Fibroblast of the conjunctiva (primary cell): ENCODE measurements around the gene SPATA20.

Source experiments
- DNase-seq: peaks from one replicate; pipeline ENCODE4 v3.0.0-alpha.2; 2010; ENCODE audit warnings: low read depth

Gene SPATA20

DNA sequence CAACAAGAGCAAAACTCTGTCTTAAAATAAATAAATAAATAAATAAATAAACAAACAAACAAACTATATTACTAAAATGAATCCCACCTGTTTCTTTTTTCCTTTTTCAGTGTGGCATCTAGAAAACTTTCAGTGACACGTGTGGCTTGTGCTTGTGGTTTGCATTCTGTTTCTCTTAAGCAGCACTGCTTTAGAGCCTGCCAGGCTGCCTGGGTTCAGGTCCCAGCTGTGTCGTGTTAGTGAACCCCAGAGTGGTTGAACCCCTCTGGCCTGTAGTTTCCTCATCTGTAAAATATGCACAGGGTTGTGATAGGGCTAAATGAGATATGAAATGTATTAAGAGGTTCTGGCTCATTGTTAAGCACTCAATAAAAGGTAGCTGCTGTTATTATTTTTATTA lies 26.5 kb upstream of the SPATA20 start:
- no peak for DNase-seq

DNA sequence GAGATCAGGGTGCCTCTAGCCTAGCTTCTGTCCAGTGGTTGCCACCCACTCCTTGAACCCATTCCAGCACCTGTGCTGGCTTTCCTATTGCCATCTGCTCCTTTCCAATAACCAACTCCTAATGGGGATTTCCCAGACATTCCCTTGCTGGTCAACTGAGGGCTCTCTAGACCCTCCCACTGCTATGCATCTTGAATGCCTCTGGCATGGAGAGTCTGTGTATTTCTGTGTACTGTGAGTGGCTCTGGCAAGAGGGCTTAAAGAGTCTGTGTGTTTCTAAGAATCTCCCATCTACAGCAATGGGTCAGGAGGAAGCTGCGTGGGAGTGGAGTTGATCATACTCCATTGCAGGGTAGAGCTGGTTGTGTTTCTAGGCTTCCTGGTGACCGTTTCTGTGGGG lies 25.5 kb upstream of the SPATA20 start:
- DNase-seq, result no peak

DNA sequence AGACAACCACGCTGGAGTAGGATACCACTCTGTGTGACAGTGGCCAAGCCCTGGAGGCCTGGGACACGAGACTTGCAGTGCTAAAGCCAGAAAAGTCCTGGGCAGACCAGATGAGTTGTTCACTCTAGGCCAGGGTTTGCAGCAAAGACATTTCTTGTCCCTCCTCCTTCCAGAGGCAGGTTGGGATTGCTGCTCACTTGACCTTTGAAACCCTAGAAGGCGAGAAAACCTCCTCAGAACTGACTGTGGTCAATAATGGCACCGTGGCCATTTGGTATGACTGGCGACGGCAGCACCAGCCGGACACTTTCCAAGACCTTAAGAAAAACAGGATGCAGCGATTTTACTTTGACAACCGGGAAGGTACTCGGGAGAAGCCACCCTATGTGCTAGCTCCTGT lies 24.2 kb upstream of the SPATA20 start:
- DNase-seq, result no peak

DNA sequence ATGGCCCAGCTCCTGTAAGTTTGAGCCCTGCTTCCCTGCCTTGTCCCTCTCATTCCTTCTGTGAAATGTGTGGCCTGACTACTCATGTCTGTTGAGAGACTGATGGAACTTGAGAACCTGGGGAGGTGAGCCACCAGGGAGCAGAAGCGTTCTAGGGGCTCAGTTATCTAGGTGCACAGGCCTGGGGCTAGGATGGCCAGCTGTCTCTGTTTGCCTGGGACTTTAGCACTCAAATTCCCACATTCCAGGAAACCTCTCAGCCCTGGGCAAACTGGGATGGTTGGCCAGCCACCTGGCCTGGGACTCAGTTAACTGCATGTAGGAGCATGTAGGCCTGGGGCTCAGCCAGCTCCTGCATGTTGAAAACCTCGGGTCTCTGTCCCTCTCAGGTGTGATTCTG lies 23.8 kb upstream of the SPATA20 start:
- DNase-seq, result no peak

DNA sequence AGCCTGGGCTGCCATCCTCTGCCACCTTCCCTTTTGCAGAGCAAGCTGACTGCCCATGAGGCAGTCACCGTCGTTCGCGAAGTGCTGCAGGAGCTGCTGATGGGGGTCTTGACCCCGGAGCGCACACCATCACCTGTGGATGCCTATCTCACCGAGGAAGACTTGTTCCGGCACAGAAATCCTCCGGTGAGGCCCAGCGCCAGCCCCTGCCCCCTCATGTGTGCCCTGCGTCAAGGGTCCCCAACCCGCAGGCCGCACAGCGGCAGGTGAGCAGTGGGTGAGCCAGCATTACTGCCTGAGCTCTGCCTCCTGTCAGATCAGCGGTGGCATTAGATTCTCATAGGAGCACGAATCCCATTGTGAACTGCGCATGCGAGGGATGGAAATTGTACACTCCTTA lies 22.1 kb upstream of the SPATA20 start:
- DNase-seq, result no peak

DNA sequence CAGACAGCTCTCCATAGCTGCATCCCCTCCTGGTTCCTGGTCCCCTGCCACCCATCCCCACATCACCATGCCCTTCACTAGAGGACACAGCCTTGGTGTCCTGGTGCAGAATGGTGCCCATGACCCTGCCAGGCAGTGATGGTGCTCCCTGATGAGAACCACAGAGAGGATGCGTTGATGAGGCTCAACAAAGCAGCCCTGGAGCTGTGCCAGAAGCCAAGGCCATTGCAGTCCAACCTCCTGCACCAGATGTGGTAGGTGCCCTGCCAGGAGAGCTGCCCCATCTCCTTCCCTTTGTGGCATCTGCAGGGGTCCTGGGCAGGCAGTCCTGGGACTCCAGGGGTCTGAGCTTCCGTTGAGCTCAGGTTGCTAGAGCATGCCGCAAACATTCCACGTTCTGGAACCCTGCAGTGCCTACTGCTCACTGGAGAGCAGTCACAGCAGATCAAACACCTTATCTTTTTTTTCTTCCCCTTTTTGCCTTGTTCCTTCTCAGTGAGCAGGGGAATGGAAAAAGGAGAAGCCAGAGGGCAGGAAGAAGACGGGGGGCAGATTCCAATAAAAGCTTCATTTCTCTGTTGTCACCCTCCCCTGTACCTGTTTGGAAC lies 19.7 kb upstream of the SPATA20 start:
- DNase-seq, result no peak

DNA sequence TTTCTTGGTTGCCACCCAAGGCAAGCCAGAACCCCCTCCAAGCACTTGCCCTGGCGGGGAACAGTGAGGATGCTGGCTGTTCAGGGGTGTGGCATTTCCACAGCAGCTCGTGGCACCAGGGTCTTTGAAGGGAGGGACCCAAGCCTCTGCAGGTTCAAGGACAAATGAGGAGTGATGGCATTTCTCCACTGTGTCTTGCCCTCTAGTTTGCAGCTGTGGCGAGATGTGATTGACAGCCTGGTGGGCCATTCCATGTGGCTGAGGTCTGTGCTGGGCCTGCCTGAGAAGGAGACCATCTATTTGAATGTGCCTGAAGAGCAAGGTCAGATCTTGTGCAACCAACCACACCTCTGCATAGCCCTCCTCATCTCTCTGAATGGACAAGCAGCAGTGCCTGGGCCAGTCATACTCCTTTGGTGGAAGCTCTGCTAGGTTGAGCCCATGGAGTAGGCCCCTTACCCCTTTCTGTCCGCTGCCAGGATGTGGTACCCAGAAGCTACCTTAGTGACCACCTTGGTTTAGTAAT lies 19.0 kb upstream of the SPATA20 start:
- no peak for DNase-seq

DNA sequence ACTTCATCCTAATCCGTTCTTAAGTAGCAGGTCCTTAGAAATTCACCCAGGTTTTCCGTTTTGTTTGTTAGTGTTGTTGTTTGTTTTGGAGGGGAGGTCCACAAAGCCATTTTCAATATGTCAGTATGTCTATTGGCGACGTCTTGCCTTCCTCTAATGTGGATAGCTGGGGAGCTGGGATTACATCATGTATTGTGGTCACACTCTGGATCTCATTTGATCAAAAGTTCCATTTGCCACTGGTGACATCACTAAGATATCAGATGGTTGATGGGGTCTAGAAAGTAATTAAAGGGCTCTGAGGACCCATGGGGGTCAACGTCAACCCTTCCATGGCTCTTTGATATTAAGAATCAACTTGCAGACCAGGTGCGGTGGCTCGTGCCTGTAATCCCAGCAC lies 17.1 kb upstream of the SPATA20 start:
- no peak for DNase-seq

DNA sequence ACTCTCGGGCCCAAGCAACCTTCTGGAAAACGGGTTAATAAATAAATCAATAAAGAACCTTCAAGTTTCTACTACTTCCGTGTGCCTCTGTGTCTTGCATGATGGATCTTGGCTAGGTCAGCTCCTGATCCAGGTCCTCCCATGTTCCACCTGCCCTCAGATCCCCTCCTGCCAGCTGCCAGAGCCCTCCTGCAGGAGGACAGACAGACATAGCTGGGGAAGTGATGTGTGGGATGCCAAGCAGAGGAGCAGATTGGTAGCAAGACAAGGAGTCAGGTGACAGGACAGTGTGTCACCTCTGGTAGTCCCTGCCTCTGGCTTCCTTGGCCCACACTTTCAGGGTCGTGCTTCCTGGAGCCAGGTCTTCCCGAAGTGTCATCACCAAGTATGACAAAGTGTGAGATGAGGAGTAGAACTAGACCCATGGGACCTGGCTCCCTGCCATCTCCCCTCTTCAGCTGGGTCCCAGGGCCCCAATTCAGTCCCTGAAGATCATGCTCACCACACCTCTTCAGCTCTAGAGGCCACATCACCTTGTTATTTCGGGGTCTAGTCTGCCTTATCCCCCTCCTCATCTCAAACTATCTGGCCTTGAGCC lies 15.4 kb upstream of the SPATA20 start:
- DNase-seq, result no peak

DNA sequence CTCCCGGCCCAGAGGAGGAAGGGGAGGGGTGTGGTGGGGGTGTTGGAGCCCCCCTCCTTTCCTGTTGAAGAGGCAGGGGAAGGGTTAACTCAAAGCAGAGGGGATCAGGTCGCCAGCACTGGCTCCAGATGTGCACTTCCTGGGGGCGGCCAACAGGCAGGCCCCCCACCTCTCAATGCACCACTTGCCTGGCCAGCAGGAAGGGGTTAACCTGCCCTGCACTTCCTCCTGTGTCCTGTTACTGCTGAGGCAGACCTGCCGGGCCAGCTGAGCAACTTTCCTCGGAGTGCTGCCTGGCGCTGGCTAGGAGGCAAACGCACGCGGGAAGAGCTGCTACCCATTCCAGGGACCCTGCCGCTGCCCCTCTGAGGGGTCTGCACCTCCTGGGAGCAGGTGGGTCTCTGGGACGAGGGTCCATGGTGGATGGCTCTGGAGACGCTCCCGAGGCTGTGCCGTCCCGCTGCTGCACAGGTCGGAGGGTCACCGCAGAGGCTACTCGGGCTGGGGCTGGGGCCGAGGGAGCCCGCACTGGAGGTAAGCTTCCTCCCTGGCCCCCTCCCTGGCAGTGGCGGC lies 14.4 kb upstream of the SPATA20 start, which contains the start of gene EPN3:
TSS of gene EPN3 (plus strand) at position 284 of the 573 bp plus-strand sequence. CDS start 3,822 bp downstream, outside the sequence.
- no peak for DNase-seq

DNA sequence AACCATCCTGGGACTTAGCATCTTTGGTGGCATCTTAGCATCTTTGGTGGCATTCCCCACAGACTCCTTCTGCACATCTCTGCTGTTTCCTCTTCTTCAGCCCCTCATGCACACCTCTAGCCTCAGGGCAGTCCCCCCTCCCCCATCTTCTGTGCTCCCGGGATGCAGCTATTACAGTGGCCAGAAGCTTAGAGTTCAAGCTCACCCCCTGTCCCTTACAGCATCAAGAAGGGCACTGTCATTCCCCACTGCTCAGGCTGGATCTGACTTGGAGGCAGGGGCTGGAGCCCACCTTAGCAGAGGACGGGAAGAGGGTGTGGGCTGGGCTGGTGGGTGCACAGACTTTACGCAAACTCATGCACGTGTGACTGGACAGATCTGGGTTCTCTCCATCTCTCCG lies 13.8 kb upstream of the SPATA20 start:
- DNase-seq, result no peak

DNA sequence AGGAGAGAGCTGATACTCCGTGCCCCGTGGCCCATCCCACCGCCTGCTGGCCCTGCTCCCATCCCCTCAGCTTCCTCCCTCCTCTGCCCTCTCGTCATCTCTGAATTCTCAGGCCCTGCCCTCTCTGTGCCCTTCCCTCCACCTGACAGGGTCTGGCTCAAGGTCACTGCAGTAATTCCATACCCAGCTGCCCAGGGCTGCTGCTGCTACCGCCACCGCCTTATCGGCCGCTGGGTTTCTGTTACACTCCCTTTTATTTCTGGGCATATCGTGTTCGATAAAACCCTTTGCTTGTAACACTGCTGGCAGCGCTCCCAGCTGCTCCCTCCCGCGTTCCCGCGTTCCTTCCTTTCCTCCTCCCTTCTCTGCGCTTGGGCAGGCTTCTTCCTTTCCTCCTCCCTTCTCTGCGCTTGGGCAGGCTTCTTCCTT lies 13.2 kb upstream of the SPATA20 start:
- DNase-seq, result no peak

DNA sequence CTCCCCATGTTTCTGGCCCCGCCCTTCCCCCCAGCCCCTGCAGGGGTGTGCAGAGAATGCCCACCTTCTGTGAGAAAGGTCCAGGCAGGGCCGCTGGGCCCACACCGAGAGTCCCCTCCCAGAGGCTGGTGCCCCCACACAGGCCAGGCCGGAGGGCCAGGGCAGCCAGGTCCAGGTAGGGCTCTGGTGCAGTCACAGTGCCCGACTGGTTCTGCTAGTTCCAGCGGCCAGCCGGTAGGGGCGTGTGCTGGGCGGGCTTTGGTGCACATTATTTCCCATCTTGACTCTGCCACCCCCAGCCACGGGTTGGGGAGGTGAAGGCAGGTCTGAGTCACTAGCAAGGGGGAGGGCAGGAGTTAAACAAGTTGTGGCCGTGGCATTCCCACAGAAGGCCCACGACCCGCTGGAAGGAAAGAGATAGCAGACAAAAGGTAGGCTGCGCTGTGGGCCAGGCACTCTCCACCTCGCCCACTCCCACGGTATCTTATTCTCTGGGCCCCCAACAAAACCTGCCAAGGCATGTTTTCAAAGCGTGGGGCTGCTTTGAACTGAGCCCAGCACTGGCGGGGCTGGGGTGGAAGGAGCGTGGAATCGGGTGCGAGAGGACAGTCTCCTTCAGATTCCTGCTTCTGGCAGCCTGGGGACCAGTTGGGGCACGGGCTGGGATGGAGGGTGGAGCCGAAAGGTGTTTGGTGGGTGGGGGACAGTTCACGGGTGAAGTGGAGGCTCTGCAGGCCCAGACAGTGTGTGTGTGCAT lies 12.6 kb upstream of the SPATA20 start:
- DNase-seq, result no peak

DNA sequence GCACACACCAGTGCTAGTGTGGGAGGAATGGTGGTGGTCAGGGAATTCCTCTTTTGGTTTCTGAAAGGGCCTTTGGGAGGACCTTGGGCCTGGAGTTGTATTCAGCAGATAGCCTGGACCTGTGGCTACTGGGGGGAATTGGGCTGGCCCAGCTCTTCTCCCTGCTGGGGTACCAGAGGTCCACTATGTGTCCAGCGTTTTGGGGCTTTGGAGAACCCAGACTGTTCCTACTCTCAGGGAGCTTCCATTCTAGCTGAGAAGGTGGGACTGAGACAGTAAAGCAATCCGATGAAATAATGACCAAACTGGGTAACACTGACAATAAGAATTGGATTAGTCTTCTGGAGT lies 12.0 kb upstream of the SPATA20 start:
- no peak for DNase-seq

DNA sequence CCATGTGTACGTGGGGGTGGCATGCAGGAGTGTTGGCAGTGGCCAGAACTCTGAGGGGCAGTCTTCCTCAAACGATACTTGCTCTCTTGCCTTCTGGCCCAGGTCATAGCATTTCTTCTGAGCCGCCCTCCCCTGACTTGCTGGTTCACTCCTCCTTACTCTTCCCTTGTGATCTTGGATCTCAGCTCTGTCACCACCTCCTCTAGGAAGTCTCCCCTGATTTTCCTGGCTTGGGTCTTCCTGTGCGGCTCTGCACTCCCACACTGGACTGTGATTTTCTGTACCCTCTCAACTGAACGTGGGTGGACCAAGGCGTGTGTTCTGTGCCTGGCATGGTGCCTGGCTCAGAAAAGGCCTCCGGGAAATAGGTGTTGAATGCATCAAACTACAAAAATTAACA lies 11.6 kb upstream of the SPATA20 start:
- no peak for DNase-seq

DNA sequence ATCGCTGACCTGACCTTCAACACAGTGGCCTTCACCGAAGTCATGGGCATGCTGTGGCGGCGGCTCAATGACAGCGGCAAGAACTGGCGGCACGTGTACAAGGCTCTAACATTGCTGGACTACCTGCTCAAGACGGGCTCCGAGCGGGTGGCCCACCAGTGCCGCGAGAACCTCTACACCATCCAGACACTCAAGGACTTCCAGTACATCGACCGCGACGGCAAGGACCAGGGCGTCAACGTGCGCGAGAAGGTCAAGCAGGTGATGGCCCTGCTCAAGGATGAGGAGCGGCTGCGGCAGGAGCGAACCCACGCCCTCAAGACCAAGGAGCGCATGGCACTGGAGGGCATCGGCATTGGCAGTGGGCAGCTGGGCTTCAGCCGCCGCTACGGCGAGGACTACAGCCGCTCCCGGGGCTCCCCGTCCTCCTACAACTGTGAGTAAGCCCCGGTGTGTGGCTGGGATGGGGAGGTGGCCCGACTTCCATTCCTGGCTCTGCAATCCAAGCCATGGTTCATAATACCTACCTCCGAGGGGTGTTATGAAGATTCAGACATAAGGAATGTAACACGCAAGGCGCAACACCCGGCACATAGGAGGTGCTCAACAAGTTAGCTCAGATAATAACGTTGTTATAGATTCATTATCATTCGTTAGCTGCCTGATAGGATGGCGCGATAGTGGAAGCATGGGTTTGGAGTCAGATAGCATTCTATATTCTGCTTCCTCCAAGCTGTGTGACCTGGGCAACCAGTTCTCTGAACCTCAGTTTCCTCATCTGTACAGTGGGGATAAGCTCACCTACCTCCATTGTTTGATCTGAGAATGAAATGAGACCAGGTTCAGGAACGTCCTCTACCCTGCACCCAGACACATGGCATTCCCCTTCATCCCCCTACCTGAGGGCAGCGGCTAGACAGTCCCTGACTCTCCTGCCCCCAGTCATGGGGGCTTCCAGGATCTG lies 10.0 kb upstream of the SPATA20 start:
- no peak for DNase-seq

DNA sequence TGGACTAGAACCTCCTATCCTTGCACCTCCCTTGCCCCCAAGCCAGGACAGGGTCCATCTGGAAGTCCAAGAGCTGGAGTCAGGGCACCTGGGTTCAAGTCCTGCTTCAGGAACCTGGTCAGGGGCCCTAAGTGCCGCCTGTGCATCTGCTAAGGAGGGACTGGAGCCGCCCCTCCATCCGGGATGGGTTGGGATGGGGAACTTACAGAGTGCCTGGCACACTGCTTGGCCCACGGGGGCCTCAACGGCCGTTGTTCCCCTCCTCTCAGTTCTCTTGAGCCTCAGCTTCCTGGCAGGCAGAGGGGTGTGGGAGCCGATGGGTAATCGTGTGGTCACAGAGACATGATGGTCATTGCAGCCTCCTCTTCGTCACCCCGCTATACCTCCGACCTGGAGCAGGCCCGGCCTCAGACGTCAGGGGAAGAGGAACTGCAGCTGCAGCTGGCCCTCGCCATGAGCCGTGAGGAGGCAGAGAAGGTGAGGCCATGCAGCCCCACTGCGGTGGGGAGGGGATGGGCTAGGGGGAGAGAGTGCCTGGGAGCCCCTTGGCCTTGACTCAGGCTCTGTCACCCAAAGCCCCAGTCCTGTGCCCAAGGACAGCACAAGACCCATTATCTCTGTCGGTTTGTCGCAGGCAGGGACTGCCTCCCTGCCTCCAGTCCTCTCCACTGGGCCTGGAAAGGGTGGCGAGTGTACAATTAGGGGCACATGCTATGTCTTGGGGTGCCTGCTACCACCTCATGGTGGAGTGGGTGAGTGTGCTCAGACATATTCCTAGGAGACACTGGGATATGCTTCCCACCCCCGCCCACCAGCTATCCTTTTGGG lies 9.0 kb upstream of the SPATA20 start:
- no peak for DNase-seq

DNA sequence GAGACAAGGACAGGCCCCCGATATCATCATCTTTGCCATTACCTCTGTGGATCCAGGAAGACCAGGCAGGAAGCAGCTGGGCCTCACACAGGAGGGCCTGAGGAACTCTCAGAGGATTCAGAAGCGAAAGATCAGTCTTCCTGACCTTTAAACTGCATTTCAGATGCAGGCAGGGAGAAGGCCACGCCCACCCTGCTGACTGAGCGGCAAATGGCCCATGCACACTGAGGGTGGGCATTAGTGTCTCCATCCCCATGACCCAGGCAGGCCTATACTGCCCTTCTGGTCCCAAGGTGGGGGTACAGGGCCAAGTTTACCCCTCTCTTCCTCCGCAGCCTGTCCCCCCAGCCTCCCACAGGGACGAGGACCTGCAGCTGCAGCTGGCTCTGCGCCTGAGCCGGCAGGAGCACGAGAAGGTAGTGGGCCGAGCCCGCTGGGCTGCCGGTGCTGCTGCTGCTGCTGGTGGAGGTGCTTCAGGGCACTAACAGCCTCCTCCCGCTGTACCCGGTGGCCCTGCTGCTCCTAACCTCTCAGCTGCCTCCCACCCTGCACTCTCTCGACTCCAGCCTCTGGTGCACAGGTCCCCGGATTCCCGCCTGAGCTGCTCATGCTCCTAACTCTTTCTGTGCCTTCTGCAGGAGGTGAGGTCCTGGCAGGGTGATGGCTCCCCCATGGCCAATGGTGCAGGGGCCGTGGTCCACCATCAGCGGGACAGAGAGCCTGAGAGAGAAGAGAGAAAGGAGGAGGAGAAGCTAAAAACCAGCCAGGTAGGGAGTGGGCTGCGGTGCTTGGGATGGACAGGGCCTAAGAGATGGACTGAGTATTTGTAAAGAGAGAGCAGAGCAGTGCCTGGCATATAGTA lies 8.2 kb upstream of the SPATA20 start:
- no peak for DNase-seq

DNA sequence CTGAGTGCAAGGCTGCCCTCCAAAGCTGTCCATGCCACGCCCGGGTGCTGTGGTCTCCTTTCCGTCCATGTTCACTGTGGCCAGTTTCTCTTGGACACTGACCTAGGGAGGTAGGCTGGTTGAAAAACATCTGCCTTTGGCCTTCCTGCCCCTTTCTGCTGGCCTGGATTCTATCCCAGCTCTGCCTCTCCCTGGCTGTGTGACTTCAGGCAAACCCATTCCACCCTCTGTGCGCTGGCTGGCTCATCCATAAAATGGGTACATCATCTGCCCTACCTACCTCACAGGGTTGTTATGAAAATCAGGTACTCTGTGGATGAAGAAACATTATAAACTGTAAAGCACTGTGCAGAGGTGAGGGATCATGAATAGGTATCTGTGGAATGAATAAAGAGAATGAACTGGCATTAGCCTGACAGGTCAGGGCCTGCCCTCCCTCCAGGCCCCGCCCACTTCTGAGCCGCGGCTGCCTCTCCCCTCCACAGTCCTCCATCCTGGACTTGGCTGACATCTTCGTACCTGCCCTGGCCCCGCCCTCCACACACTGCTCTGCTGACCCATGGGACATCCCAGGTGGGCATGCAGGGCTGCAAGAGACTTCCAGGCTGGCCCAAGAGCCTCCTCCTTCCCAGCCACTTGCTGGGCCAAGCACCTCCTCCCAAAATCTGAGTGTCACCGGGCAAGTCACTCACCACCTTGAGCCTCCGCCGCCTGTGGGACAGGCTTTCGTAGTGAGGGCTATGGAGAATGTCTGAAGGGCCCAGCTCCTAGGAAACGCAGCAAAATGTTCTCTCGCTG lies 7.0 kb upstream of the SPATA20 start:
- DNase-seq, result no peak
